Mesendoderm (in vitro differentiated cells): Measurements from ENCODE around the gene MMP20.

Source experiments
- DNase-seq: peaks from one replicate; pipeline ENCODE4 v3.0.0; 2013
- H2AK5ac ChIP-seq: 2 replicates; pipeline ENCODE4 v1.6.1; 2013; ENCODE audit warnings: low read length, inconsistent platforms
- H2BK120ac ChIP-seq: 2 replicates; pipeline ENCODE4 v1.6.1; 2013; ENCODE audit warnings: low read depth, mild to moderate bottlenecking, low read length, moderate library complexity, mixed read lengths
- H2BK15ac ChIP-seq: replicated peaks from 2 replicates; pipeline ENCODE4 v1.6.1; 2013; ENCODE audit warnings: low read depth, mild to moderate bottlenecking, moderate library complexity
- H2BK5ac ChIP-seq: 2 replicates; pipeline ENCODE4 v1.6.1; 2013; ENCODE audit warnings: low read length, inconsistent platforms
- H3K18ac ChIP-seq: 2 replicates; pipeline ENCODE4 v1.6.1; 2013; ENCODE audit warnings: mild to moderate bottlenecking, low read length, mixed read lengths
- H3K23ac ChIP-seq: one replicate; pipeline ENCODE4 v1.6.1; 2013; ENCODE audit warnings: low read length
- H3K27ac ChIP-seq: 2 replicates; pipeline ENCODE4 v1.5.1; 2013; ENCODE audit warnings: low read depth, mild to moderate bottlenecking, inconsistent platforms, low read length, moderate library complexity
- H3K27me3 ChIP-seq: 2 replicates; pipeline ENCODE4 v1.6.1; 2013; ENCODE audit warnings: low read length, control low read depth, mild to moderate bottlenecking, inconsistent platforms; ENCODE audit not compliant: insufficient read depth, poor library complexity
- H3K36me3 ChIP-seq: 2 replicates; pipeline ENCODE4 v1.6.1; 2013; ENCODE audit warnings: low read length, inconsistent platforms; ENCODE audit not compliant: control insufficient read depth, insufficient read depth
- H3K4ac ChIP-seq: one replicate; pipeline ENCODE4 v1.6.1; 2013; ENCODE audit warnings: low read depth, mild to moderate bottlenecking, low read length, moderate library complexity
- H3K4me1 ChIP-seq: 2 replicates; pipeline ENCODE4 v1.6.1; 2013; ENCODE audit warnings: low read depth, low read length, inconsistent platforms; ENCODE audit not compliant: control insufficient read depth
- H3K4me2 ChIP-seq: 2 replicates; pipeline ENCODE4 v1.6.1; 2013; ENCODE audit warnings: low read length
- H3K4me3 ChIP-seq: 2 replicates; pipeline ENCODE4 v1.5.1; 2013; ENCODE audit warnings: mild to moderate bottlenecking, low read length
- H3K56ac ChIP-seq: one replicate; pipeline ENCODE4 v1.6.1; 2013; ENCODE audit warnings: low read length
- H3K79me1 ChIP-seq: 2 replicates; pipeline ENCODE4 v1.6.1; 2013; ENCODE audit warnings: low read length, inconsistent platforms
- H3K79me2 ChIP-seq: 2 replicates; pipeline ENCODE4 v1.6.1; 2013; ENCODE audit warnings: mild to moderate bottlenecking, low read length; ENCODE audit not compliant: control insufficient read depth, insufficient read depth
- H3K9ac ChIP-seq: 2 replicates; pipeline ENCODE4 v1.6.1; 2013; ENCODE audit warnings: low read length, inconsistent platforms
- H4K5ac ChIP-seq: one replicate; pipeline ENCODE4 v1.6.1; 2013; ENCODE audit warnings: low read length
- H4K8ac ChIP-seq: one replicate; pipeline ENCODE4 v1.6.1; 2013; ENCODE audit warnings: low read depth, mild to moderate bottlenecking, control low read depth, low read length, moderate library complexity
- WGBS: extraction: QIAGEN DNeasy Blood & Tissue Kit; methylation state at CpG from one replicate; pipeline ENCODE4 v1.1.7; 2013; ENCODE audit warnings: low lambda C conversion rate, missing lambda C conversion rate; ENCODE audit not compliant: insufficient coverage; ENCODE audit errors: extremely low coverage; 5-methylcytosine and 5-hydroxymethylcytosine counted together

The MMP20 gene

DNA sequence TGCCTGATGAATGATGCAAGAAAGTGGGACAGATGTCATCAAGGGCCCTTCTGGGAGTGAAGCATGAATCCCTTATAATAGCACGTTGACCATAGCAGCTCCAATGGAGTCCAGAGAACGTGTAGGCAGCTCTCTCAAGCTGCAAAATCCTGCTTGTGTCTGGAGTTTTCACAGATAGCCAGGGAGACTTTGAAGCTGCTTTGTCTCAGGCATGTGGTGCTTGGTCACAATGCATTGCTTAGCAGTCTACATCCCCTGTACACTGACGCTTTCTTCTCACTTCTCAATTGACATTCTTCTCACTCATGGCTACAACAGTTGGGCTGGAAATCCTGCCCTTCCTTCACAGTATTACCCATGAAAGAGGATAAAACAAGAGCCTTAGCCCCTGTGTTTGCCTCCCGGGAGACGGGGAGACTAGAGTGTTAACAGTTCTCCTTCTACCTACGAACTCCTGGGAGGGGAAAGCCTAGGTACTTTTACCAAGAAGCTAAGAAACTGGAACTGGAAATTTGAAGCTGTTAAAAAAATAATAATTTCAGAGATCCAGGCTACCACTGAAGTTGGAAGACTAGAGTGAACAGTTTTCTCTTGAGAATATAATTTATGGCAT is 73.9 kb downstream of the MMP20 start:
- H3K18ac ChIP-seq, result no peak overlapping the region
- no peak overlapping the region for H2BK15ac ChIP-seq
- H4K8ac ChIP-seq, result no peak overlapping the region
- no peak overlapping the region for H2BK5ac ChIP-seq
- H3K56ac ChIP-seq, result no peak overlapping the region
- H3K4ac ChIP-seq, result no peak overlapping the region
- no peaks in the 10 kb centered on the region for H3K79me1 ChIP-seq
- no peak overlapping the region for H3K4me2 ChIP-seq
- no peaks in the 10 kb centered on the region for H3K36me3 ChIP-seq
- no peaks in the 10 kb centered on the region for H3K79me2 ChIP-seq
- H3K4me3 ChIP-seq, result no peak overlapping the region
- no peak overlapping the region for H2AK5ac ChIP-seq
- H3K23ac ChIP-seq, result no peak overlapping the region
- H3K27ac ChIP-seq, result no peak overlapping the region
- H3K4me1 ChIP-seq, result peaks cover 2% of the 10 kb centered on the region
- H3K9ac ChIP-seq, result no peak overlapping the region
- H3K27me3 ChIP-seq, result no peaks in the 10 kb centered on the region
- H4K5ac ChIP-seq, result no peak overlapping the region
- H2BK120ac ChIP-seq, result no peak overlapping the region
- no CpG with 5 or more reads among the region's 6 CpGs for WGBS
- DNase-seq, result no peak

DNA sequence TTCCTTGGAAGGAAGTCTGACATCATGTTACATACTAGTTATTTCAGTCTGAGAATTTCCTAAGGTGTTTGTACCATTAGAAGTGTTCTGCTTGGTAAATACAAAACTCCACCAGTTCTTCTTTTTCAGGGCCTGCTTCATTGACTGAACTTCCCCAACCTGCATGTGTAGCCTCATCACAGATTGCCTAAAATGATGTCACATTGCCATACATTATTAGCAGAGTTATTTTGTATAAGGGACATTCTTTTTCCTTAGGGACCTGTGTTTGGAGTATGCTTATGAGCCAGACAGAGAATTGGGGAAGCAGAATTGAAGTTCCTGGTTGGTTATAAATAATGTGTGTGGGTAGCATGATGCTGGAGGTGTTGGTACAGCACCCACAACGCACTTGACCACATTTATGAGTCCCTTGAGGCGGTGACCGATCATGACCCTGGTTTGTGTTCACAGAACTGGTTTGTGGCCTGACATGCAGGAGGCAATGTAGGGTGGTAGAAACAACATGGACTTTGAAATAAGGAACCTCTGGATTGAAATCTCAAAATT is 78.1 kb downstream of the MMP20 start:
- Histone ChIP-seq H2BK5ac (no peak overlapping the region), H3K27ac (no peak overlapping the region), H3K4ac (no peak overlapping the region), H3K4me3 (no peak overlapping the region), H4K8ac (no peak overlapping the region), H3K36me3 (no peaks in the 10 kb centered on the region), H3K18ac (no peak overlapping the region), H3K9ac (no peak overlapping the region), H2BK120ac (no peak overlapping the region), H3K27me3 (no peaks in the 10 kb centered on the region), H2AK5ac (no peak overlapping the region), H3K79me2 (no peaks in the 10 kb centered on the region), H3K23ac (no peak overlapping the region), H3K4me2 (no peak overlapping the region), H3K79me1 (no peaks in the 10 kb centered on the region), H2BK15ac (no peak overlapping the region), H3K4me1 (peaks cover 1% of the 10 kb centered on the region), H3K56ac (no peak overlapping the region), H4K5ac (no peak overlapping the region)
- WGBS, result no CpG with 5 or more reads among the region's 3 CpGs
- DNase-seq, result no peak

DNA sequence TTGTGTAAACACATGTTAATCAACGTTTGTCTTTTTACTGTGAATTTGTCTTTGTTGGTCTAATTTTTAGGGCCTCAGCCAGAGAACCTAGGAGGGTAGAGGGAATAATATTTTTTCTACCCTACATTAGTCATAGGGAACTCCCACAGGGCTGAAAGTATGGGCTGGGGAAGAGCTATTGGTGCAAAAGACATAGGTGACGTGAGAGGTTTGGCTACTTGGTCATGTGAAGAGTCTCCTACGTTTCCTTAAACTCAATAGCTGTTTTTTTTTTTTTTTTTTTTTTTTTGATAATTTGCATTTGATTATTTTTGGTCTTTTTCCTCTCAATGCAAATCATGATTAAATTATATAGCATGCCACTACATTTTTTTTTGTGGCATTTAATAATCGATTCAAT is 78.7 kb downstream of the MMP20 start:
- no peaks in the 10 kb centered on the region for H3K79me1 ChIP-seq
- no peak overlapping the region for H2BK5ac ChIP-seq
- no peak overlapping the region for H4K5ac ChIP-seq
- no peaks in the 10 kb centered on the region for H3K27me3 ChIP-seq
- no peak overlapping the region for H4K8ac ChIP-seq
- H2AK5ac ChIP-seq, result no peak overlapping the region
- H3K4me2 ChIP-seq, result no peak overlapping the region
- H3K18ac ChIP-seq, result no peak overlapping the region
- no peak overlapping the region for H3K27ac ChIP-seq
- no peak overlapping the region for H3K9ac ChIP-seq
- no peaks in the 10 kb centered on the region for H3K36me3 ChIP-seq
- WGBS, result no CpG with 5 or more reads among the region's 4 CpGs
- H3K23ac ChIP-seq, result no peak overlapping the region
- H3K56ac ChIP-seq, result no peak overlapping the region
- no peak overlapping the region for H2BK120ac ChIP-seq
- no peak overlapping the region for H3K4ac ChIP-seq
- H3K4me1 ChIP-seq, result no peaks in the 10 kb centered on the region
- H3K4me3 ChIP-seq, result no peak overlapping the region
- H2BK15ac ChIP-seq, result no peak overlapping the region
- no peaks in the 10 kb centered on the region for H3K79me2 ChIP-seq
- no peak for DNase-seq

DNA sequence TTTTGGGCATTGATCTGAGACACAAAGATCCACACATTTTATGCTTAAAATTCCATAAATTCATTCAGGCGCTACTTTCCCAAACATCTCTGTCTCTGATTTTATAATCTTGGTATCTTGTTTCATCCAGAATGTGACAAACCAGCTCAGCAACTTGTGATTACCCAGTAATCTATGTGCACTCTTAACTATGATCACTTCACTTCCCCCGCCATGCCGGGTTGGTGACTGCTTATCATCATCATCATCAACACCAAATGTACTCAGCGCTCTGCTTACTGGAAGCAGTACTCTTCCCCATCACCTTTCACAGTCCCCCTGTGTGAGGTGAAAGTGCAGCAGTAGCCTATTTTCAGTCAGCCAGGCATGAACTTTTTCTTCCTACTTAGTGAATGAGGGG is 79.4 kb downstream of the MMP20 start:
- Histone ChIP-seq H3K4me3 (no peak overlapping the region), H3K4me2 (no peak overlapping the region), H4K8ac (no peak overlapping the region), H3K4ac (no peak overlapping the region), H3K18ac (no peak overlapping the region), H3K56ac (no peak overlapping the region), H2BK15ac (no peak overlapping the region), H2BK120ac (no peak overlapping the region), H3K79me2 (no peaks in the 10 kb centered on the region), H3K4me1 (no peaks in the 10 kb centered on the region), H3K27me3 (no peaks in the 10 kb centered on the region), H2BK5ac (no peak overlapping the region), H3K27ac (no peak overlapping the region), H3K36me3 (no peaks in the 10 kb centered on the region), H2AK5ac (no peak overlapping the region), H3K79me1 (no peaks in the 10 kb centered on the region), H3K23ac (no peak overlapping the region), H4K5ac (no peak overlapping the region), H3K9ac (no peak overlapping the region)
- no CpG with 5 or more reads among the region's 4 CpGs for WGBS
- DNase-seq, result no peak

DNA sequence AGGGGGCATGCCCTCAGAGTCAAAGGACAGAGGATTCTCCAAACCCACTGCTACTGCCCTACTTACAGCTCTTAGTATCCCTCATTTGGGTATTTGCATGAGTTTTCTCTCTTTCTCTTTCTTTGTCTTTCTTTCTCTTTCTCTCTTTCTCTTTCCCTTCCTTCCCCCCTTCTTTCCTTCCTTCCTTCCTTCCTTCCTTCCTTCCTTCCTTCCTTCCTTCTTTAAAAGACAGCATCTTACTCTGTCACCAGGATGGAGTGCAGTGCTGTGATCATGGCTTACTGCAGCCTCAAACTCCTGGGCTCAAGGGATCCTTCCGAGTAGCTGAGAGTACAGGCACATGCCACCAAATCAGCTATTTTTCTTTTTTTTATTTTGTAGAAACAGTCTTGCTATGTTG is 80.5 kb downstream of the MMP20 start:
- Histone ChIP-seq H4K5ac (no peak overlapping the region), H3K79me1 (no peaks in the 10 kb centered on the region), H3K27ac (no peak overlapping the region), H3K4me2 (no peak overlapping the region), H4K8ac (no peak overlapping the region), H3K9ac (no peak overlapping the region), H2BK120ac (no peak overlapping the region), H2BK5ac (no peak overlapping the region), H3K4me1 (no peaks in the 10 kb centered on the region), H3K36me3 (no peaks in the 10 kb centered on the region), H3K56ac (no peak overlapping the region), H2BK15ac (no peak overlapping the region), H3K4ac (no peak overlapping the region), H3K18ac (no peak overlapping the region), H3K27me3 (no peaks in the 10 kb centered on the region), H3K23ac (no peak overlapping the region), H3K79me2 (no peaks in the 10 kb centered on the region), H3K4me3 (no peak overlapping the region), H2AK5ac (no peak overlapping the region)
- no CpG with 5 or more reads among the region's 1 CpG for WGBS
- DNase-seq, result no peak

DNA sequence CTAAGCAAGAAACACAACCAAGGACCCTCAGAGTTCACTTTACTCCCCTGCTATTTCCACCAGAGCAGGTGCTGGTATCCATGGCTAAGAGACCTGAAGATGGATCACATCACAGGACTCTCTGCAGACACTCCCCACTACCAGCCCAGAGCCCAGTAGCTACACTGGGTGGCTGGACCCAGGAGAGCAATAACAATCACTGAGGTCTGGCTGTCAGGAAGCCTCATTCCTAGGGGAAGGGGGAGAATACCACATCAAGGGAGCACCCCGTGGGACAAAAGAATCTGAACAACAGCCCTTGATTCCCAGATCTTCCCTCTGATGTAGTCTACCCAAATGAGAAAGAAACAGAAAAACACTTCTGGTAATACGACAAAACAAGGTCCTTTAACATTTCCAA is 85.6 kb downstream of the MMP20 start:
- H3K79me2 ChIP-seq, result no peaks in the 10 kb centered on the region
- H3K4me3 ChIP-seq, result no peak overlapping the region
- H2AK5ac ChIP-seq, result no peak overlapping the region
- H4K8ac ChIP-seq, result no peak overlapping the region
- no peak overlapping the region for H3K18ac ChIP-seq
- no peak overlapping the region for H3K27ac ChIP-seq
- no peak overlapping the region for H3K56ac ChIP-seq
- H4K5ac ChIP-seq, result no peak overlapping the region
- H3K9ac ChIP-seq, result no peak overlapping the region
- no peak for DNase-seq
- no peak overlapping the region for H3K4me2 ChIP-seq
- no peak overlapping the region for H2BK15ac ChIP-seq
- H3K27me3 ChIP-seq, result no peaks in the 10 kb centered on the region
- no peak overlapping the region for H2BK5ac ChIP-seq
- H3K4me1 ChIP-seq, result no peaks in the 10 kb centered on the region
- no peak overlapping the region for H3K4ac ChIP-seq
- H2BK120ac ChIP-seq, result no peak overlapping the region
- no peak overlapping the region for H3K23ac ChIP-seq
- no CpG with 5 or more reads among the region's 2 CpGs for whole genome bisulfite sequencing
- H3K79me1 ChIP-seq, result no peaks in the 10 kb centered on the region
- H3K36me3 ChIP-seq, result no peaks in the 10 kb centered on the region
